ENCODE measurements around the gene FBXL5. TPM values are rescaled to one million over a fixed set of nuclear protein-coding genes. Genes with fewer than 3 reads are reported as not detected.

The FBXL5 gene
- total RNA-seq, 4 donors from 2014 or later: 69.4 to 95.0 (median 80.3) TPM

- TF ChIP-seq CTCF (IDR thresholded peaks at IDR 0.05) (no peak), POLR2A (IDR thresholded peaks at IDR 0.05) (no peak)
- no peak overlapping the region for H3K4me3 ChIP-seq (ENCODE audit: low read depth, poor library complexity, severe bottlenecking)
- 74 to 84% methylated on average over 1 of the region's 1 CpG for WGBS, 2 donors
- DNase-seq (ENCODE audit: low spot score in 2 of 2): no peak
- intact Hi-C loops (cut with DNase I; ENCODE audit: low total_unique reads): loop anchor here (10.0 kb wide), 1 partner anchor 229 kb away; no protein-coding TSS in a partner anchor
These were observed 20.9 kb upstream of the FBXL5 start for GRCh38 chr4:15676039-15676438.

GRCh38 chr4:15675356-15675755 lies 20.2 kb upstream of the FBXL5 start:
- H3K4me3 ChIP-seq (ENCODE audit: low read depth, poor library complexity, severe bottlenecking): no peak overlapping the region
- DNase-seq (ENCODE audit: low spot score in 2 of 2): no peak
- intact Hi-C loops (cut with DNase I; ENCODE audit: low total_unique reads): loop anchor here (10.0 kb wide), 1 partner anchor 229 kb away; no protein-coding TSS in a partner anchor
- 90 to 94% methylated on average over 3 of the region's 3 CpGs for WGBS, 2 donors
- TF ChIP-seq CTCF (IDR thresholded peaks at IDR 0.05) (no peak), POLR2A (IDR thresholded peaks at IDR 0.05) (no peak)

GRCh38 chr4:15674926-15675325 lies 19.8 kb upstream of the FBXL5 start:
- no peak for TF ChIP-seq POLR2A (IDR thresholded peaks at IDR 0.05)
- TF ChIP-seq CTCF (IDR thresholded peaks at IDR 0.05): no peak
- 91 to 94% methylated on average over 4 of the region's 4 CpGs for WGBS, 2 donors
- H3K4me3 ChIP-seq (ENCODE audit: low read depth, poor library complexity, severe bottlenecking): no peak overlapping the region
- intact Hi-C loops (cut with DNase I; ENCODE audit: low total_unique reads): loop anchor here (10.0 kb wide), 1 partner anchor 230 kb away; no protein-coding TSS in a partner anchor
- DNase-seq (ENCODE audit: low spot score in 2 of 2): no peak

- no peak overlapping the region for H3K4me3 ChIP-seq (ENCODE audit: low read depth, poor library complexity, severe bottlenecking)
- TF ChIP-seq CTCF (IDR thresholded peaks at IDR 0.05) (no peak), POLR2A (IDR thresholded peaks at IDR 0.05) (no peak)
- DNase-seq (ENCODE audit: low spot score in 2 of 2): no peak
- intact Hi-C loops (cut with DNase I; ENCODE audit: low total_unique reads): loop anchor here (10.0 kb wide), 1 partner anchor 231 kb away; no protein-coding TSS in a partner anchor
- 81 to 87% methylated on average over 2 of the region's 2 CpGs for WGBS, 2 donors
These were observed 18.9 kb upstream of the FBXL5 start for GRCh38 chr4:15674046-15674445.

- TF ChIP-seq CTCF (IDR thresholded peaks at IDR 0.05) (no peak), POLR2A (IDR thresholded peaks at IDR 0.05) (no peak)
- intact Hi-C loops (cut with DNase I; ENCODE audit: low total_unique reads): loop anchor here (10.0 kb wide), 1 partner anchor 231 kb away; no protein-coding TSS in a partner anchor
- DNase-seq (ENCODE audit: low spot score in 2 of 2): no peak
- no peak overlapping the region for H3K4me3 ChIP-seq (ENCODE audit: low read depth, poor library complexity, severe bottlenecking)
- 85 to 95% methylated on average over 1 of the region's 1 CpG for WGBS, 2 donors
These were observed 18.2 kb upstream of the FBXL5 start for GRCh38 chr4:15673337-15673736.

- intact Hi-C loops (cut with DNase I; ENCODE audit: low total_unique reads): loop anchor here (10.0 kb wide), 1 partner anchor 233 kb away; no protein-coding TSS in a partner anchor
- WGBS, 2 donors: 90 to 95% methylated on average over 3 of the region's 3 CpGs
- TF ChIP-seq POLR2A (IDR thresholded peaks at IDR 0.05) (no peak), CTCF (IDR thresholded peaks at IDR 0.05) (no peak)
- no peak for DNase-seq (ENCODE audit: low spot score in 2 of 2)
- H3K4me3 ChIP-seq (ENCODE audit: low read depth, poor library complexity, severe bottlenecking): no peak overlapping the region
These were observed 16.9 kb upstream of the FBXL5 start for GRCh38 chr4:15672101-15672500.
